Stimulated activated CD4-positive, alpha-beta T cell treated with anti-CD3 and anti-CD28 coated beads, Interleukin-15, amount 100 ng/mL, for 48 hours (primary cell): ENCODE results near the gene MSH5.
"Not testable (repeated sequence)": the region's sequence is repeated elsewhere in the genome, so short reads cannot be mapped to it uniquely, and the experiment has no call there.

ENCODE experiments used
- DNase-seq, 2 donors: peaks; one replicate each; pipeline ENCODE4 v3.0.0-alpha.2; 2020; ENCODE audit warnings: low read depth in 2 of 2

MSH5 gene

DNA sequence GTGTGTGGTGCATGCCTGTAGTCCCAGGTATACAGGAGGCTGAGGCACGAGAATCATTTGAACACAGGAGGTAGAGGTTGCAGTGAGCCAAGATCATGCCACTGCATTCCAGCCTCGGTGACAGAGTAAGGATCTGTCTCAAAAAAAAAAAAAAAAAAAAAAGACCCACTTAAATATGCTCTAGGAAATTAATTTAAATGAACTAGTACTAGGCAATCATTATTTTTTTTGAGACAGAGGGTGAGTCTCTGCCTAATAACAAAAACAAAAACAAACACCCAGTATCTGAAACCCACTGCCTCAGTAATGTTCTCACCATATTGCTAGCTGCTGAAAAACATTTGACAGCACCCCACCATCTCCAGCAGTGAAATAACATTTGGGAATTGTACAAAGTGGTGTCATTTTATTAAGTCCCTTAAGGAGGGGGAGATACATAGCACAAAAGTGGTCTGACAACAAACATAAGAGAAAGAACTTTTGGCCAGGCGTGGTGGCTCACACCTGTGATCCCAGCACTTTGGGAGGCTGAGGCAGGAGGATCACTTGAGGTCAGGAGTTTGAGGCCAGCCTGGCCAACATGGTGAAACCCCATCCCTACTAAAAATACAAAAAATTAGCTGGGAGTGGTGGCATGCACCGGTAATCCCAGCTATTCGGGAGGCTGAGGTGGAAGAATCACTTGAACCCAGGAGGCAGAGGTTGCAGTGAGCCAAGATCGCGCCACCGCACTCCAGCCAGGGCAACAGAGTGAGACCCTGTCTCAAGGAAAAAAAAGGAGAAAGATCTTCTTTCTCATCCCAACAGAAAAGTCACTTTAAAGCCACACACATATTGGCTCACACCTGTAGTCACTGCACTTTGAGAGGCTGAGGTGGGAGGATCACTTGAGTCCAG lies 61.5 kb downstream of the MSH5 start:
- not testable (repeated sequence) for DNase-seq

GRCh38 chr6:31805939-31806469 lies 66.2 kb downstream of the MSH5 start:
- no peak for DNase-seq

- peak; percentile 95 to 97 for DNase-seq
Measured at GRCh38 chr6:31806470-31807272, 66.9 kb downstream of the MSH5 start, which contains the start of gene LSM2. Gene LSM2, minus strand, starts transcription at chr6:31806966. Its CDS starts 209 bp downstream, at chr6:31806757.

- not testable (repeated sequence) for DNase-seq
Measured at GRCh38 chr6:31808599-31808998, 68.8 kb downstream of the MSH5 start.

DNA sequence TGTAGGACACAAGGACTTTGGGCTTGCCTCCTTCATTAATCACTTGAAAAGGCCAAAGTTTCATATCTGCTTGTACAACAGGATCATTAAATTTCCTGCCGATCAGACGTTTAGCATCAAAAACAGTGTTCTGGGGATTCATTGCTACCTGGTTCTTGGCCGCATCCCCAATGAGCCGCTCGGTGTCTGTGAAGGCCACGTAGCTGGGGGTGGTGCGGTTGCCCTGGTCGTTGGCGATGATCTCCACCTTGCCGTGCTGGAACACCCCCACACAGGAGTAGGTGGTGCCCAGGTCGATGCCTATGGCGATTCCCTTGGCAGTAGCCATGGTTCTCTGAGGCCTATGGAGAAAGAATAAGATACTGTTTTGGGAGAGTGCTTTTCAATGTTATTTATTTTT lies 71.8 kb downstream of the MSH5 start:
- no peak for DNase-seq
